ENCODE data around the gene TRMT112.

Gene TRMT112

DNA sequence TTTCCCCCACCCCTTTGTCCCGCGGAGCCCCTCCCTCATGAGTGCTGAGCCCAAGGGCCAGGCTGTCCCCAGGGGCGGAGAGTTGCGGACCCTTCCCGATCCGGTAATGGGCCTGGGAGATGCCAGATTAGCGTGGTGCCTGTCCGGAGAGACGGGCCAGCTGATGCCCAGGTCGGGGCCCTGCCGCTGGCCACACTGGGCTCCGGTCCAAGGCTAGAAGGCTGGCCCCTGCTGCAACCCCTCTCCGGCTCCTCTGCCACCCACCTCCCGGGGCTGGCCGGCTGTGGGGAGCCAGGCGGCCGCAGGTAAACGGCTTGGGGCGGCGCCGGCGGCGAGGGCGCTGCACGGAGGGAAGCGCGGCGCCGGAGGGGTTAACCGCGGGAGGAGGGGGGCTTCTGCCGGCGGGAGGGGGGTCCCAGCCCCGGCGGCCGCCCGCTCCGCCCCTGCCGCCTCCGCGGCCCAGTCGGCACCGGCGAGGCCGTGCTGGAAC lies 26.1 kb downstream of the TRMT112 start, which contains the start of gene KCNK4:
KCNK4 (plus strand) TSS at position 41 of the 490 bp plus-strand sequence. CDS start 1,717 bp downstream, outside the sequence.
- no peak for DNase-seq (ENCODE audit: extremely low spot score)
- POLR2A ChIA-PET: interaction anchor here (2.2 kb wide), 1 partner anchor 20 kb away, joined by 13 read pairs; no protein-coding TSS in a partner anchor
- no peak for TF ChIP-seq BHLHE40 (IDR thresholded peaks at IDR 0.05; ENCODE audit: borderline replicate concordance)
- TF ChIP-seq ELF4 (IDR thresholded peaks at IDR 0.05): no peak
- TF ChIP-seq CTBP1 (IDR thresholded peaks at IDR 0.05; ENCODE audit: borderline replicate concordance): no peak
- no peak for TF ChIP-seq FOXK2 (IDR thresholded peaks at IDR 0.05)
- CTCF ChIA-PET: interaction anchor here (2.1 kb wide), 1 partner anchor 10 kb away, joined by 9 read pairs; no protein-coding TSS in a partner anchor

DNA sequence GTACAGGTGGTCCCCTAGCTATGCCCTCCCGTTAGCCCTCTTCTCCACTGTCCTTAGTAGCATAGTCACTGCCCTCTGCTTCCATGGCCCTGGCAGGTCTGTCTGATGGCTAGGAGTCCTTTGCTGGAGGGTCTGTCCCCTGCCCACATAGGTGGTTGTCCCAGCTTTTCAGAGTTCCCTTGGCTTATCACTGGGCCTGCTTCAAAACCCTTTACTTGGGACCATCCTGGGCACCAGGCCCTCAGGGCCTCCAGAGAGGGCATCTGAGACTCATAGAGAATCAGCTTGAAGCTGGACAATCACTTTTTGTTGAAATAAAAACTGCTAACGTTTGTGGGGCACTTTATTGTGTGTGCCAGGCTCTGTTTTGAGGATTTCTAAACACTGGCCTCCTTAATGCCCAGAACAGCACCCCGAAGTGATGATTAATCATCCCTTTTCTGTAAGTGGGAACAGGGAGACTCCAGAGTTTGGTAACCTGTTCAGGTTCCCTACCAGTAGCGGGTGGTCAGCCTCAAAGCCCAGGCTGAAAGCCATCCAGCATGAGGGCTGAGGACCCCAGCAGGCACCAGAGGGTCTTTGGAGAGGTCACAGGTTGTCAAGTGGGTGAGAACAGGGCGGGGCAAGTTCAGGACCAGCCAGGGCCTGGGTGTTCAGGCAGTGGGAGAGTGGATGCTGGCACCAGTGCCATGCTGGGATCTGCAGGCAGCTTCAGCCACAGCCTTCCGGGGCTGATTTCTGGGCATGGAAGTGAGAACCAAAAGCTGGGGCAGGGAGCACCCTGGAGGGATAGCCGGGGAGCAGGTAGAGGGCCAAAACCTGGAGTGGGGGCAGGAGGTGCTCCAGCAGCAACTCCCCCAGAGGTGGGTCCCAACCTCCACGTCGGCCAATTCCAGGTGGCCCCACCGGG lies 26.8 kb downstream of the TRMT112 start:
- no peak for DNase-seq (ENCODE audit: extremely low spot score)
- ChIA-PET CTCF (interaction anchor here (0.6 to 2.1 kb wide), 3 partner anchors 10 to 66 kb away, joined by 3 to 9 read pairs (median 6); no protein-coding TSS in a partner anchor), POLR2A (interaction anchor here (0.9 to 2.2 kb wide), 4 partner anchors 14 to 105 kb away, joined by 3 to 13 read pairs (median 4); partner anchors contain the start of genes PRDX5 and STIP1)
- TF ChIP-seq CTBP1 (IDR thresholded peaks at IDR 0.05; ENCODE audit: borderline replicate concordance) (no peak), SP1 (IDR thresholded peaks at IDR 0.05) (no peak), ARNT (IDR thresholded peaks at IDR 0.05) (no peak), ELF4 (IDR thresholded peaks at IDR 0.05) (no peak), ZNF384 (IDR thresholded peaks at IDR 0.05) (no peak), FOXM1 (IDR thresholded peaks at IDR 0.05; ENCODE audit: borderline replicate concordance) (no peak), SUZ12 (IDR thresholded peaks at IDR 0.05) (no peak), NFRKB (IDR thresholded peaks at IDR 0.05) (no peak), LEF1 (IDR thresholded peaks at IDR 0.05; ENCODE audit: borderline replicate concordance) (no peak), FOXK2 (IDR thresholded peaks at IDR 0.05) (no peak), HDGF (IDR thresholded peaks at IDR 0.05; ENCODE audit: borderline replicate concordance) (no peak), TARDBP (IDR thresholded peaks at IDR 0.05) (no peak), L3MBTL2 (conservative IDR thresholded peaks at IDR 0.05) (no peak), BHLHE40 (IDR thresholded peaks at IDR 0.05; ENCODE audit: borderline replicate concordance) (no peak), FOXA1 (IDR thresholded peaks at IDR 0.05) (no peak)
- TF ChIP-seq, protein P1, sequence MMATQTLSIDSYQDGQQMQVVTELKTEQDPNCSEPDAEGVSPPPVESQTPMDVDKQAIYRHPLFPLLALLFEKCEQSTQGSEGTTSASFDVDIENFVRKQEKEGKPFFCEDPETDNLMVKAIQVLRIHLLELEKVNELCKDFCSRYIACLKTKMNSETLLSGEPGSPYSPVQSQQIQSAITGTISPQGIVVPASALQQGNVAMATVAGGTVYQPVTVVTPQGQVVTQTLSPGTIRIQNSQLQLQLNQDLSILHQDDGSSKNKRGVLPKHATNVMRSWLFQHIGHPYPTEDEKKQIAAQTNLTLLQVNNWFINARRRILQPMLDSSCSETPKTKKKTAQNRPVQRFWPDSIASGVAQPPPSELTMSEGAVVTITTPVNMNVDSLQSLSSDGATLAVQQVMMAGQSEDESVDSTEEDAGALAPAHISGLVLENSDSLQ (IDR thresholded peaks at IDR 0.05): no peak

DNA sequence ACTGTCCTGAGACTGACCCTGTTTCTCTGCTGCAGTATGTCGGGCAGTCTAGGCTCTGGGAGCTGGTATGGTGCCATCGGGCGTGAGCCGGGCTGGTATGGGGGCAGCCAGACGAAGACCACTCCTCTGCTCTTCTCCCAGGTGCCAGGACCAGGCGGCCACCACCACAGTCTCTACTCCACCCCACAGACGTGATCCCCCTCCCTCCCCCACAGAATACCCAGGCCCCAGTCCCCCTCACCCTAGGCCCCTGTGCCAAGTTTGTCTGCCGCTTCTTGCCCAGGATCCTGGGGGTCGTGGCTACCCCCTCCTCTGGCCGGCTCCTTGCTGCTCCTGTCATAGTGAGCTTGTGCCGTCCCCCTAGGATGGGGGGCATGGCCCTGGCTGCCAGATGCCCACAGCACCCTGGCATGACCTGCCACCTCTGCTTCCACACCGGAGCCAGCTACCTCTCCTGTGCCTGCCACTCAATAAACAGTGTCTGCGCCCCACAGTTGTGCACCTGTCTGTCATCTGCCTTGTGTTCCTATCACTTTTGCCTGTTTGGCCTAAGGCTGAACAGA lies 28.3 kb downstream of the TRMT112 start:
- POLR2A ChIA-PET: interaction anchor here (0.9 to 2.2 kb wide), 4 partner anchors 12 to 103 kb away, joined by 3 to 13 read pairs (median 4); partner anchors contain the start of gene STIP1
- TF ChIP-seq CTBP1 (IDR thresholded peaks at IDR 0.05; ENCODE audit: borderline replicate concordance) (no peak), HDGF (IDR thresholded peaks at IDR 0.05; ENCODE audit: borderline replicate concordance) (no peak), FOXK2 (IDR thresholded peaks at IDR 0.05) (no peak), BHLHE40 (IDR thresholded peaks at IDR 0.05; ENCODE audit: borderline replicate concordance) (no peak), ARNT (IDR thresholded peaks at IDR 0.05) (no peak), FOXA1 (IDR thresholded peaks at IDR 0.05) (no peak), NFRKB (IDR thresholded peaks at IDR 0.05) (no peak), ELF4 (IDR thresholded peaks at IDR 0.05) (no peak), SUZ12 (IDR thresholded peaks at IDR 0.05) (no peak), L3MBTL2 (conservative IDR thresholded peaks at IDR 0.05) (no peak), FOXM1 (IDR thresholded peaks at IDR 0.05; ENCODE audit: borderline replicate concordance) (no peak), TARDBP (IDR thresholded peaks at IDR 0.05) (no peak), SP1 (IDR thresholded peaks at IDR 0.05) (no peak), LEF1 (IDR thresholded peaks at IDR 0.05; ENCODE audit: borderline replicate concordance) (no peak), ZNF384 (IDR thresholded peaks at IDR 0.05) (no peak)
- TF ChIP-seq, protein P1 (IDR thresholded peaks at IDR 0.05): no peak
- DNase-seq (ENCODE audit: extremely low spot score): no peak
- CTCF ChIA-PET: interaction anchor here (1.1 to 2.1 kb wide), 2 partner anchors 12 to 68 kb away, joined by 6 to 9 read pairs; no protein-coding TSS in a partner anchor

DNA sequence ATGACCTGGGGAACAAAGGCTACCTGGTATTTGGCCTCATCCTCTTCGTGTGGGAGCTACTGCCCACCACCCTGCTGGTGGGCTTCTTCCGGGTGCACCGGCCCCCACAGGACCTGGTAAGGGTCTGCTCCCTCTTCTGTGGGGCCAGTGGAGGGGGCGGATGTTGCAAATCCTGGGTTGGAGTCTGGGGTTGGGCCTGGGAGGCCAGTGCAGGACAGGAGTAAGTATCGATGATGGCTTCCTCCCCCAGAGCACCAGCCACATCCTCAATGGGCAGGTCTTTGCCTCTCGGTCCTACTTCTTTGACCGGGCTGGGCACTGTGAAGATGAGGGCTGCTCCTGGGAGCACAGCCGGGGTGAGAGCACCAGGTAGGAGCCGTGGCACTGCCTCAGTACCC lies 29.0 kb downstream of the TRMT112 start:
- ChIA-PET POLR2A (interaction anchor here (1.4 to 8.5 kb wide), 2 partner anchors 18 to 30 kb away, joined by 3 to 81 read pairs; partner anchors contain the start of gene PRDX5), CTCF (no interaction called here)
- no peak for TF ChIP-seq CTBP1 (IDR thresholded peaks at IDR 0.05; ENCODE audit: borderline replicate concordance)
- TF ChIP-seq FOXM1 (IDR thresholded peaks at IDR 0.05; ENCODE audit: borderline replicate concordance): no peak
- no peak for TF ChIP-seq FOXA1 (IDR thresholded peaks at IDR 0.05)
- TF ChIP-seq FOXK2 (IDR thresholded peaks at IDR 0.05): no peak
- no peak for TF ChIP-seq ELF4 (IDR thresholded peaks at IDR 0.05)
- no peak for TF ChIP-seq LEF1 (IDR thresholded peaks at IDR 0.05; ENCODE audit: borderline replicate concordance)
- no peak for TF ChIP-seq NFRKB (IDR thresholded peaks at IDR 0.05)
- no peak for TF ChIP-seq BHLHE40 (IDR thresholded peaks at IDR 0.05; ENCODE audit: borderline replicate concordance)
- no peak for TF ChIP-seq ARNT (IDR thresholded peaks at IDR 0.05)
- TF ChIP-seq SUZ12 (IDR thresholded peaks at IDR 0.05): no peak
- TF ChIP-seq L3MBTL2 (conservative IDR thresholded peaks at IDR 0.05): no peak
- TF ChIP-seq, protein P1 (IDR thresholded peaks at IDR 0.05): no peak
- no peak for TF ChIP-seq ZNF384 (IDR thresholded peaks at IDR 0.05)
- no peak for TF ChIP-seq TARDBP (IDR thresholded peaks at IDR 0.05)
- DNase-seq (ENCODE audit: extremely low spot score): no peak
